HepG2 (cell line): ENCODE measurements around the gene CD180. TPM values are rescaled to one million over a fixed set of nuclear protein-coding genes. Genes with fewer than 3 reads are reported as not detected.

ENCODE experiments used
- ATAC-seq: fragments of 200-7000 bp; cut with Tn5 transposase; 3 replicates; pipeline ENCODE4 v1.9.1; 2020; ENCODE audit warnings: mild to moderate bottlenecking, moderate library complexity
- BruUV-seq: library from RNA; stranded (reverse); fragments of 400-500 nt; replicated peaks from 2 replicates; lab custom pipeline; 2021; lab: Mats Ljungman, UMichigan
- CTCF ChIA-PET: fragments of 300-600 bp; formaldehyde crosslinking; extraction: SDS; loops from one replicate; lab custom pipeline; 2021; ENCODE audit warnings: low total read pairs, inconsistent platforms, low intra/inter-chr PET ratio; lab: Yijun Ruan, JAX
- POLR2A ChIA-PET: fragments of 350-600 bp; sonication (Branson Sonifier 250); formaldehyde crosslinking; loops from one replicate; lab custom pipeline; 2020; ENCODE audit warnings: antibody characterized with exemption, inconsistent platforms; lab: Yijun Ruan, JAX
- DNase-seq: peaks from one replicate; pipeline ENCODE4 v3.0.0-alpha.2; 2015; ENCODE audit warnings: low spot score
- FAIRE-seq: peaks from 3 replicates; lab custom pipeline; 2011; peaks lifted over from hg19 to GRCh38; lab: Jason Lieb, UNC
- H2AFZ ChIP-seq: one replicate; pipeline ENCODE4 v1.6.1; 2011; ENCODE audit warnings: low read length, inconsistent platforms
- H3K27ac ChIP-seq: fragments of 300-600 bp; 3 replicates; pipeline ENCODE4 v1.8.0; 2011; ENCODE audit warnings: mixed run types, mild to moderate bottlenecking, mixed read lengths, low read length, inconsistent platforms; ENCODE audit not compliant: insufficient read depth; ENCODE audit errors: extremely low read length
- H3K27me3 ChIP-seq, 2 experiments: fragments of 200-600 bp in 1 of 2; 2 replicates in 1 of 2; 3 replicates in 1 of 2; pipeline versions ENCODE4 v1.6.0 to v1.8.0; 2011; ENCODE audit warnings: low read length in 2 of 2, mild to moderate bottlenecking in 2 of 2, moderate library complexity in 2 of 2, inconsistent platforms in 1 of 2; ENCODE audit not compliant: insufficient read depth in 2 of 2, control insufficient read depth in 1 of 2
- H3K36me3 ChIP-seq, 2 experiments: fragments of 200-600 bp in 1 of 2; replicated peaks in 1 of 2; 2 replicates in 1 of 2; 3 replicates in 1 of 2; pipeline versions ENCODE4 v1.5.1 to v1.8.0; 2011; ENCODE audit warnings: low read length in 2 of 2, inconsistent platforms in 1 of 2; ENCODE audit not compliant: insufficient read depth in 2 of 2, control insufficient read depth in 1 of 2
- H3K4me1 ChIP-seq: 2 replicates; pipeline ENCODE4 v1.5.1; 2012; ENCODE audit warnings: low read length, inconsistent platforms; ENCODE audit not compliant: insufficient read depth
- H3K4me2 ChIP-seq: 2 replicates; pipeline ENCODE4 v1.6.0; 2011; ENCODE audit warnings: low read depth, low read length, inconsistent platforms
- H3K4me3 ChIP-seq, 3 experiments: fragments of 200-600 bp in 1 of 3; sonication (generic), shearing (Covaris generic) in 1 of 3; replicated peaks in 1 of 3; 2 replicates each; pipeline ENCODE4 v1.5.1; 2011 to 2016; ENCODE audit warnings: low read length in 3 of 3, inconsistent platforms in 2 of 3, low read depth in 2 of 3, mild to moderate bottlenecking in 2 of 3, control low read depth in 1 of 3, mixed read lengths in 1 of 3; ENCODE audit not compliant: insufficient read depth in 1 of 3
- H3K79me2 ChIP-seq: one replicate; pipeline ENCODE4 v1.6.1; 2011; ENCODE audit warnings: low read length, inconsistent platforms; ENCODE audit not compliant: insufficient read depth
- H3K9ac ChIP-seq: 2 replicates; pipeline ENCODE4 v1.6.0; 2011; ENCODE audit warnings: mild to moderate bottlenecking, low read depth, low read length, inconsistent platforms; ENCODE audit not compliant: insufficient read depth
- H3K9me3 ChIP-seq: 2 replicates; pipeline ENCODE4 v1.5.1; 2012; ENCODE audit warnings: mild to moderate bottlenecking, low read length
- H4K20me1 ChIP-seq: 2 replicates; pipeline ENCODE4 v1.6.0; 2011; ENCODE audit warnings: inconsistent platforms, mild to moderate bottlenecking, low read length, moderate library complexity; ENCODE audit not compliant: insufficient read depth
- HES4 ChIP-seq: sonication (generic); formaldehyde crosslinking; IDR thresholded peaks from 2 replicates; pipeline ENCODE4 v1.9.0; 2021; ENCODE audit warnings: mild to moderate bottlenecking, missing genetic modification reagents, borderline replicate concordance
- NCOA1 ChIP-seq: sonication (generic); formaldehyde crosslinking; IDR thresholded peaks from 2 replicates; pipeline ENCODE4 v1.9.0; 2021; ENCODE audit warnings: missing genetic modification reagents
- ONECUT2 ChIP-seq: sonication (generic); formaldehyde crosslinking; IDR thresholded peaks from 2 replicates; pipeline ENCODE4 v1.4.0; 2020; ENCODE audit warnings: missing genetic modification reagents
- PBX2 ChIP-seq: IDR thresholded peaks from 2 replicates; pipeline ENCODE4 v1.6.1; 2016; ENCODE audit warnings: control low read depth
- SP4 ChIP-seq: sonication (generic); formaldehyde crosslinking; IDR thresholded peaks from 2 replicates; pipeline ENCODE4 v1.8.1; 2023; ENCODE audit warnings: mild to moderate bottlenecking, missing genetic modification reagents
- TCF7L2 ChIP-seq: IDR thresholded peaks from 2 replicates; pipeline ENCODE4 v1.6.1; 2011; ENCODE audit warnings: mild to moderate bottlenecking, low read depth, low read length, moderate library complexity
- ZFYVE20 ChIP-seq: sonication (generic); formaldehyde crosslinking; IDR thresholded peaks from 2 replicates; pipeline ENCODE4 v1.8.0; 2023; ENCODE audit warnings: low read depth, mild to moderate bottlenecking, moderate library complexity, missing genetic modification reagents, borderline replicate concordance
- ZNF292 ChIP-seq: sonication (generic); formaldehyde crosslinking; IDR thresholded peaks from 2 replicates; pipeline ENCODE4 v1.8.1; 2022; ENCODE audit warnings: mild to moderate bottlenecking, low read depth, missing genetic modification reagents, borderline replicate concordance
- ZNF619 ChIP-seq: sonication (generic); formaldehyde crosslinking; IDR thresholded peaks from 2 replicates; pipeline ENCODE4 v1.4.0; 2020; ENCODE audit warnings: mild to moderate bottlenecking, missing genetic modification reagents
- WGBS: methylation state at CpG from one replicate; pipeline ENCODE4 v1.1.6; 2017; ENCODE audit warnings: low lambda C conversion rate; 5-methylcytosine and 5-hydroxymethylcytosine counted together
- in situ Hi-C: cut with HindIII; loops from 2 replicates; pipeline ENCODE4 v1.10.0; 2017; ENCODE audit warnings: low pct_unique_long_range_greater_than_20kb; ENCODE audit not compliant: extremely low pct_ligation_motif_present
- intact Hi-C: fragments of 100-400 bp; cut with micrococcal nuclease; formaldehyde crosslinking; loops from one replicate; pipeline ENCODE4 v1.10.0; 2022; ENCODE audit not compliant: unreplicated experiment
- polyA plus RNA-seq, 8 experiments: library from polyadenylated mRNA; depleted of rRNA in 3 of 8; stranded (reverse) in 7 of 8; unstranded in 1 of 8; fragments of >200 nt; fragmentation: Illumina TruSeq in 4 of 8; extraction: Trizol in 4 of 8; gene quantifications; 2 replicates each; pipeline versions ENCODE4 v1.2.1 to v1.2.3, GENCODE V29; 2011 to 2016; ENCODE audit warnings: low read depth in 4 of 8, missing spikeins in 1 of 8, mixed read lengths in 1 of 8; ENCODE audit not compliant: insufficient read depth in 1 of 8
- total RNA-seq, 5 experiments: library from RNA; depleted of rRNA; stranded (reverse); fragments of >200 nt; fragmentation: Illumina TruSeq; extraction: Trizol; gene quantifications; 2 replicates each; pipeline ENCODE4 v1.2.3, GENCODE V29; 2016; ENCODE audit warnings: low read depth in 1 of 5
- TF ChIP-seq, protein P1 (sequence below): IDR thresholded peaks from 2 replicates; pipeline ENCODE4 v1.6.1; 2012; ENCODE audit warnings: low read depth, low read length, improper control_type of control experiment
- TF ChIP-seq, protein P2 (sequence below): sonication (generic); formaldehyde crosslinking; IDR thresholded peaks from 2 replicates; pipeline ENCODE4 v1.5.0; 2020; ENCODE audit warnings: missing genetic modification reagents, mild to moderate bottlenecking, borderline replicate concordance
- TF ChIP-seq, protein P3 (sequence below): sonication (generic); formaldehyde crosslinking; IDR thresholded peaks from 2 replicates; pipeline ENCODE4 v1.5.0; 2020; ENCODE audit warnings: missing genetic modification reagents, mild to moderate bottlenecking, borderline replicate concordance

The CD180 gene
- total and polyA plus RNA-seq, 2 of the 13 experiments (the other 11 are each of a cell fraction or from before 2014, with no cell fraction given) = not detected

DNA sequence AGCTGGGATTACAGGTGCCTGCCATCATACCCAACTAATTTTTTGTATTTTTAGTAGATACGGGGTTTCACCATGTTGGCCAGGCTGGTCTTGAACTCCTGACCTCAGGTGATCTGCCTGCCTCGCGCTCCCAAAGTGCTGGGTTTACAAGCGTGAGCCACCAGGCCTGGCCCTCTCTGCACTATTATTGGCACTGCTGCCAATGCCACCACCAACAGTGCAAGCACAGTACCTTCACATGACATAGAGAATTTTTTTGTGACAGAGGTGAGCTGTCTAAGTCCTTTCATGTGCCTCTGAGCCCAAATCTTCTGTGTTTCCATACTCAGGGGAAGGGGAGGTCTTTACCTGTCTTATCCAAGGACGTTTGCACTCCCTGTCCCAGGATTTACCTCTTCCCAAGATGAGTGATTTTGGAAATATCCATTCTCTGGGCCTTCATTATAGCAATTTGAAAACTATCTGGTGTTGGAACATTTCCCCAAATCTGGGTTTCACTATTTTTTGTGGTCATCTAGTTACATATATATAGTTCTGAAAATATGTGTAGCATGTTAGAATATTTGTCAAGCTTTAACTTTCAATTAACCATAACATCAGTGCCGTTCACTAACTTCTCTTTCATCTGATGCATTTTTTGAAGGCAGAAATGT, 5.4 kb upstream of the CD180 start (continued):
- TF ChIP-seq, protein P1, sequence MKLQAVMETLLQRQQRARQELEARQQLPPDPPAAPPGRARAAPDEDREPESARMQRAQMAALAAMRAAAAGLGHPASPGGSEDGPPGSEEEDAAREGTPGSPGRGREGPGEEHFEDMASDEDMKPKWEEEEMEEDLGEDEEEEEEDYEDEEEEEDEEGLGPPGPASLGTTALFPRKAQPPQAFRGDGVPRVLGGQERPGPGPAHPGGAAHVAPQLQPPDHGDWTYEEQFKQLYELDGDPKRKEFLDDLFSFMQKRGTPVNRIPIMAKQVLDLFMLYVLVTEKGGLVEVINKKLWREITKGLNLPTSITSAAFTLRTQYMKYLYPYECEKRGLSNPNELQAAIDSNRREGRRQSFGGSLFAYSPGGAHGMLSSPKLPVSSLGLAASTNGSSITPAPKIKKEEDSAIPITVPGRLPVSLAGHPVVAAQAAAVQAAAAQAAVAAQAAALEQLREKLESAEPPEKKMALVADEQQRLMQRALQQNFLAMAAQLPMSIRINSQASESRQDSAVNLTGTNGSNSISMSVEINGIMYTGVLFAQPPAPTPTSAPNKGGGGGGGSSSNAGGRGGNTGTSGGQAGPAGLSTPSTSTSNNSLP = no peak
- TF ChIP-seq, protein P2, sequence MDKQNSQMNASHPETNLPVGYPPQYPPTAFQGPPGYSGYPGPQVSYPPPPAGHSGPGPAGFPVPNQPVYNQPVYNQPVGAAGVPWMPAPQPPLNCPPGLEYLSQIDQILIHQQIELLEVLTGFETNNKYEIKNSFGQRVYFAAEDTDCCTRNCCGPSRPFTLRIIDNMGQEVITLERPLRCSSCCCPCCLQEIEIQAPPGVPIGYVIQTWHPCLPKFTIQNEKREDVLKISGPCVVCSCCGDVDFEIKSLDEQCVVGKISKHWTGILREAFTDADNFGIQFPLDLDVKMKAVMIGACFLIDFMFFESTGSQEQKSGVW (CRISPR knock-in tag) = no peak
- TF ChIP-seq, protein P3, sequence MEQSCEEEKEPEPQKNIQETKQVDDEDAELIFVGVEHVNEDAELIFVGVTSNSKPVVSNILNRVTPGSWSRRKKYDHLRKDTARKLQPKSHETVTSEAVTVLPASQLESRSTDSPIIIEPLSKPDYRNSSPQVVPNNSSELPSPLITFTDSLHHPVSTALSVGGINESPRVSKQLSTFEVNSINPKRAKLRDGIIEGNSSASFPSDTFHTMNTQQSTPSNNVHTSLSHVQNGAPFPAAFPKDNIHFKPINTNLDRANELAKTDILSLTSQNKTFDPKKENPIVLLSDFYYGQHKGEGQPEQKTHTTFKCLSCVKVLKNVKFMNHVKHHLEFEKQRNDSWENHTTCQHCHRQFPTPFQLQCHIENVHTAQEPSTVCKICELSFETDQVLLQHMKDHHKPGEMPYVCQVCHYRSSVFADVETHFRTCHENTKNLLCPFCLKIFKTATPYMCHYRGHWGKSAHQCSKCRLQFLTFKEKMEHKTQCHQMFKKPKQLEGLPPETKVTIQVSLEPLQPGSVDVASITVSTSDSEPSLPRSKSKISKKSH (CRISPR knock-in tag) = no peak

- DNase-seq (no peak), ATAC-seq (no peak), FAIRE-seq (no peak)
- Histone ChIP-seq H3K4me1 (no peaks in the 10 kb centered on the region), H3K79me2 (no peaks in the 10 kb centered on the region), H4K20me1 (no peaks in the 10 kb centered on the region), H3K4me3 (no peak overlapping the region), H3K27ac (no peak overlapping the region), H3K9me3 (no peaks in the 10 kb centered on the region; the same call in 1 of the 2 replicates), H3K9ac (no peak overlapping the region), H3K4me2 (no peak overlapping the region), H3K27me3 (no peaks in the 10 kb centered on the region), H3K36me3 (no peaks in the 10 kb centered on the region), H2AFZ (no peak overlapping the region)
- TF ChIP-seq PBX2 (CRISPR knock-in tag) (no peak), ZFYVE20 (CRISPR knock-in tag) (no peak), NCOA1 (CRISPR knock-in tag) (no peak), SP4 (CRISPR knock-in tag) (no peak), ZNF619 (CRISPR knock-in tag) (no peak), HES4 (CRISPR knock-in tag) (no peak), ONECUT2 (CRISPR knock-in tag) (no peak), TCF7L2 (no peak), ZNF292 (CRISPR knock-in tag) (no peak)
- CTCF ChIA-PET = no interaction called here
- in situ Hi-C loops = loop anchor here (10.0 kb wide), 1 partner anchor 216 kb away; no protein-coding TSS in a partner anchor
- intact Hi-C loops = loop anchor here (5.0 kb wide), 1 partner anchor 884 kb away; no protein-coding TSS in a partner anchor
- no TSS peak for BruUV-seq
- POLR2A ChIA-PET = no interaction called here
- 57% methylated on average over 2 of the region's 2 CpGs for WGBS
These were observed 4.4 kb upstream of the CD180 start for GRCh38 chr5:67200809-67201562.
